Muscle of leg (tissue), 11 donors: ENCODE measurements around the gene SAPCD2. TPM values are rescaled to one million over a fixed set of nuclear protein-coding genes. Genes with fewer than 3 reads are reported as not detected.
"Not testable (repeated sequence)": the region's sequence is repeated elsewhere in the genome, so short reads cannot be mapped to it uniquely, and the experiment has no call there.

Source experiments
- DNase-seq: peaks from one replicate; pipeline ENCODE4 v3.0.0; 2013
- H3K27ac ChIP-seq: one replicate; pipeline ENCODE4 v1.5.1; 2013; ENCODE audit warnings: mild to moderate bottlenecking, low read length, control low read depth
- H3K27me3 ChIP-seq: one replicate; pipeline ENCODE4 v1.6.1; 2013; ENCODE audit warnings: low read length; ENCODE audit not compliant: control insufficient read depth, insufficient read depth
- H3K36me3 ChIP-seq: one replicate; pipeline ENCODE4 v1.6.1; 2013; ENCODE audit warnings: low read length; ENCODE audit not compliant: control insufficient read depth, insufficient read depth
- H3K4me1 ChIP-seq: one replicate; pipeline ENCODE4 v1.6.1; 2013; ENCODE audit warnings: low read length; ENCODE audit not compliant: control insufficient read depth, insufficient read depth
- H3K4me3 ChIP-seq: one replicate; pipeline ENCODE4 v1.5.1; 2013; ENCODE audit warnings: low read length, control low read depth
- H3K9me3 ChIP-seq: replicated peaks from 2 replicates; pipeline ENCODE4 v1.6.1; 2013; ENCODE audit warnings: low read depth, low read length; ENCODE audit not compliant: control insufficient read depth
- WGBS: methylation state at CpG from one replicate; pipeline ENCODE4 v1.1.5; 2013; ENCODE audit warnings: missing lambda C conversion rate; ENCODE audit not compliant: insufficient coverage; 5-methylcytosine and 5-hydroxymethylcytosine counted together
- polyA plus RNA-seq, 8 donors: library from polyadenylated mRNA; unstranded; fragments of 120-200 nt; gene quantifications; one replicate each; pipeline versions ENCODE4 v1.2.1 to v1.2.3, GENCODE V29; 2013; ENCODE audit warnings: inconsistent platforms in 1 of 8, low replicate concordance in 1 of 8; ENCODE audit not compliant: insufficient read length in 8 of 8, insufficient read depth in 1 of 8
- total RNA-seq: library from RNA; stranded (reverse); fragments of 120-200 nt; gene quantifications from one replicate; pipeline ENCODE4 v1.2.4, GENCODE V29; 2013

The SAPCD2 gene
- total and polyA plus RNA-seq, 9 donors: 3.4 to 7.2 (median 5.3) TPM

DNA sequence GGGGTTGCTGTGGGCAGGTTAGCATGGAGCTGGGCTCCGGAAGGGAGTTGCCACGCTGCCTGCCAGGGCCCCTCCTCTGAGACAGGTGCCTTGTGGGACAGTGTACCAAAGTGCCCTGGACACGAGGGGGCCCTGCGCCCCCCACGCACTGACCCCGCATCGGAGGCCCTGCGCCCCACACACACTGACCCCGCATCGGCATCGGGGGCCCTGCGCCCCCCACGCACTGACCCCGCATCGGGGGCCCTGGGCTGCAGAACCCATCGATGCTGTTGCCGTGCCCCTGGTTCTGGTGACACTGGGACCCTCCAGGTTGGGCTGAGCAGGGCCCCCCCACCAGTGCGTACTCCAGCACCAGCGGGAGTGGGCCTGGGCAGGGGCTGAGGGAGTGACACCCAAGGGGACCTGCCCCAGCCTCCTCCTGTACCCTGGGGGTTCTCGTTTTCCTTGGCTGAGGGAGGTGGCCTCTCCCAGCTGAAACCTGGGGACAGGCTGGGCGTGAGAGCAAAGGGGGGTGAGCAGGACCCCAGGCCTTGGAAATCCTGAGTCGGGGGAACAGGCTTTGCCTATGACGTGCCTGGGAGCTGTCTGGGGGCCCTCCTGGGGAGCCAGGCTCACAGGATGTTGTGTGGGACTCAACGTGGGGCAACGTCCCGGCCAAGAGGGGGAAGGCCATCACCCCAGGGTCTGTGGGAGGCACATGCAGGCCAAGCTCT is 6.9 kb downstream of the SAPCD2 start:
- DNase-seq: no peak
- whole genome bisulfite sequencing: 77% methylated on average over 24 of the region's 26 CpGs
- Histone ChIP-seq H3K36me3 (no peaks in the 10 kb centered on the region), H3K4me1 (peaks cover 13% of the 10 kb centered on the region), H3K27ac (no peak overlapping the region), H3K9me3 (no peaks in the 10 kb centered on the region), H3K4me3 (no peak overlapping the region), H3K27me3 (no peaks in the 10 kb centered on the region)

DNA sequence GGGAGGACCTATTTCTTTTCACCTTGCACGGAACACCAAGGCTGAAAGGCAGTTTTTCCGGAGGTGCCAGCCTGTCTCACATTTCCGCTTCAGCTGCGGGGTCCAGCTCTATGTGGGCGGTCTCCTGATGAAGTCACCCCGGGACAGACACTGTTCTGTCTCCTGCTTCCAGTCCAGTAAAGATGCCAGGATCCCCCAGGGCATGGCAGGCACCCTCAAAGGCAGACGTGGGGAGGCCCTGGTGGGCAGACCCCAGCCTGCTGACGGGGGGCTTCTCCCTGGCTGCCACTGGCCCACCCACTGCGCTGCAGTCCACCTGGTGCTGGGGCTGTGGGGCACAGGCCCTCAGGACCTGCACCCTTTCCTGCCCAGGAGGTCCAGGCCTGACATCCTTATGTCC is 7.6 kb downstream of the SAPCD2 start:
- H3K27ac ChIP-seq, H3K4me3 ChIP-seq, DNase-seq, H3K36me3 ChIP-seq, H3K27me3 ChIP-seq, H3K9me3 ChIP-seq: not testable (repeated sequence)
- WGBS: 73% methylated on average over 4 of the region's 9 CpGs
- peaks cover 12% of the 10 kb centered on the region for H3K4me1 ChIP-seq

- no peak for DNase-seq
- WGBS: 87% methylated on average over 12 of the region's 15 CpGs
- H3K36me3 ChIP-seq: no peaks in the 10 kb centered on the region
These were observed 8.0 kb downstream of the SAPCD2 start for GRCh38 chr9:137062384-137062783.

GRCh38 chr9:137058521-137059234 is 11.7 kb downstream of the SAPCD2 start:
- H3K27ac ChIP-seq: no peak overlapping the region
- peaks cover 41% of the 10 kb centered on the region for H3K4me1 ChIP-seq
- no peaks in the 10 kb centered on the region for H3K36me3 ChIP-seq
- H3K9me3 ChIP-seq: no peaks in the 10 kb centered on the region
- peaks cover 18% of the 10 kb centered on the region for H3K27me3 ChIP-seq
- WGBS: 70% methylated on average over 6 of the region's 9 CpGs
- H3K4me3 ChIP-seq: no peak overlapping the region
- no peak for DNase-seq

More at GRCh38 chr9:137062384-137062783, 8.0 kb downstream of the SAPCD2 start:
- H3K27ac ChIP-seq: no peak overlapping the region
- H3K4me1 ChIP-seq: peaks cover 16% of the 10 kb centered on the region
- no peaks in the 10 kb centered on the region for H3K9me3 ChIP-seq
- H3K27me3 ChIP-seq: no peaks in the 10 kb centered on the region
- no peak overlapping the region for H3K4me3 ChIP-seq

- no peaks in the 10 kb centered on the region for H3K9me3 ChIP-seq
- 45% methylated on average over 13 of the region's 16 CpGs for WGBS
- peak overlapping the region; percentile 42 for H3K27ac ChIP-seq
- peak; percentile 54 for DNase-seq
- peaks cover 29% of the 10 kb centered on the region for H3K27me3 ChIP-seq
- H3K4me3 ChIP-seq: no peak overlapping the region
- no peaks in the 10 kb centered on the region for H3K36me3 ChIP-seq
- peaks cover 51% of the 10 kb centered on the region for H3K4me1 ChIP-seq
These were observed 12.8 kb downstream of the SAPCD2 start for GRCh38 chr9:137057545-137057944.

GRCh38 chr9:137056739-137057415 is 13.5 kb downstream of the SAPCD2 start:
- H3K9me3 ChIP-seq: no peaks in the 10 kb centered on the region
- no peaks in the 10 kb centered on the region for H3K36me3 ChIP-seq
- H3K27ac ChIP-seq: peak overlapping the region; percentile 42
- no peak overlapping the region for H3K4me3 ChIP-seq
- DNase-seq: peak; percentile 57
- peaks cover 35% of the 10 kb centered on the region for H3K27me3 ChIP-seq
- peaks cover 54% of the 10 kb centered on the region for H3K4me1 ChIP-seq
- WGBS: 64% methylated on average over 8 of the region's 17 CpGs

DNA sequence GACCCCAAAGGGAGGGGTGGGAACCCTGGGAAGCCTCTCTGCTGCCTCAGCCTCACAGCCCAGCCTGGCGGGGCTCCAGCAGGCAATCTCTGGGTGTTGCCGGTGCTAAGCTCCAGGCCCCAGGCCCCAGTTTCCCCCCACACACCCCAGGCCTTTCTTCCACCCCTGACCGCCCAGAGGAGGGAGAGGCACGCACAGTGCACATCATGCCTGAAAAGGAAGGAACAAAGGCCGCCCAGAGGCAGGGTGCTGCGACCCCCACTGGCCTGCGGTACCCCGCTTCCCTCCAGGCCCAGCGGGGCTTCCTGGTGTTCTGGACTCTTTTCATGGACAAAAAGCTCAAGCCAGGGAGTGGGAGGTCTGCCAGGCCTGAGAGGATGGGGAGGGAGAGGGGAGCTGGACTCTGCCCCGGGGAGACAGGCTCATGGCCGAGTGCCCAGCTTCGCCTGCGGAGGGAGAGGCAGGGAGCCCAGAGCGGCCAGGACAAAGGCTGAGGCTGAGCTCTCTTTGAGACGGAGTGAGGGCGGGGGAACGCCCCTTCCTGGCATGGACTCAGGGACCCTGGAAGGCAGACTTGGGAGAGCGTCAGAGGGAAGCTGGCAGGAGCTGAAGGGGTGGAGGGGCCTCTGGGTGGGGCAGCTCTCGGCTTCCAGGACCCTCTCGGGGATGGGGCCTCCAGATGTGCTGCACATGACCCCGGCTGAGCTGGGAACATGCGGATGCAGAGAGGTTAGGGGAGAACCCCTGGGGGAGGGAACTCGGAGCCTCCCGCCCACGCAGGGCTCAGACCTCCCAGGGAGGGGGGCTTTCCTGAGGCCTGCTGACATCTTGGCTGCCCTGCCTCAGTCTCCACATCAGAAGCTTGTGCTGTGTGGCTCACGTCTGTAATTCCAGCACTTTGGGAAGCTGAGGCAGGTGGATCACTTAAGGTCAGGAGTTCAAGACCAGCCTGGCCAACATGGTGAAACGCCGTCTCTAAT is 14.7 kb downstream of the SAPCD2 start:
- H3K27me3 ChIP-seq: peaks cover 46% of the 10 kb centered on the region
- H3K4me3 ChIP-seq: no peak overlapping the region
- DNase-seq: peak; percentile 96
- H3K9me3 ChIP-seq: no peaks in the 10 kb centered on the region
- H3K4me1 ChIP-seq: peaks cover 58% of the 10 kb centered on the region
- H3K36me3 ChIP-seq: no peaks in the 10 kb centered on the region
- 18% methylated on average over 14 of the region's 28 CpGs for WGBS
- H3K27ac ChIP-seq: peak overlapping the region; percentile 78

DNA sequence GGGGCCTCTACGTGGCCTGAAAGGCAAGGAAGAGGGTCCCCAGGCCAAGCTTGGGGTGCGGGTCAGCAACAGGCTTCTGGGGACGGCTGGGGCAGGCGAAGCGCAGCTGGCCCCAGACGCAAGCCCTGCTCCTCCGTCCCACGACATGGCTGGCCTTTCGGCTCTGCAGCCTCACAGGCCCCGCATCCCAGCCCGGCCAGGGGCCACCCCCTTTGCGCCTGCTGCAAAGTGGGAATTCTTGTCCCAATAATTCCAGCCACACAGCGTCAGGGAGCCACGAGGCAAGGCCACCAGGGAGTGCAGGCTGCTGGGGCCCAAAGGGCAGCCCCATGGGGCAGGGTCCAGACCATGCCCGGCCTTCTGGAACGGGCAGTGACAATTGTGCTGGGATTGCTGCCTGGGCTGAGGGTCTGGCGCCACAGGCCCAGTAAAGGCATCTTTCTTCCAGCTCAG is 15.4 kb downstream of the SAPCD2 start:
- no peaks in the 10 kb centered on the region for H3K36me3 ChIP-seq

More for the DNA sequence above, 15.4 kb downstream of the SAPCD2 start:
- Histone ChIP-seq H3K4me1 (peaks cover 58% of the 10 kb centered on the region), H3K4me3 (no peak overlapping the region), H3K9me3 (no peaks in the 10 kb centered on the region), H3K27me3 (peaks cover 53% of the 10 kb centered on the region), H3K27ac (peak overlapping the region; percentile 78)
- no peak for DNase-seq
- WGBS: 44% methylated on average over 14 of the region's 17 CpGs
